ENCODE results near the gene RFTN1. TPM values are rescaled to one million over a fixed set of nuclear protein-coding genes. Genes with fewer than 3 reads are reported as not detected.
A peak's percentile ranks its signal among the peaks of the same experiment; 100 is the strongest.

RFTN1 gene
- total and polyA plus RNA-seq, 2 donors (not counting 1 experiment from before 2014, with no cell fraction given), result 35.1 to 35.5 TPM

DNA sequence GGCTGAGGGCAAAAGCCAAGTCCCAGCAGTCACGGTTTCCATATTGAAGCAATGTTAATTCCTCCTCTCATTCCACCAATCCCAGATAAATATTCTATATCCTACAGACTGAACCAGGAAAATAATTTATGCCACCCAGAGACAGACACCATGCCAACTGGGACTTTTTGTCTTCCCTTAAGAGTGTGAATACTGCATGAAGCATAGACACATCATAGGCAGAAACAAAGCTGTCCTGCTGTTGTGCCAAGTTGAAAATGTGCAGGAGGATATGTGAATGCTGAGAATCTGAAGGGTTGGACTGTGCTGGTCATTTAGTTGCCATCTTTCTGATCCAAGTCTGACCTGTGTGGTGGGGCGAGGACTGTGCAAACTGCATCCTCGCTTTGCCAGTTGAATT is 37.7 kb downstream of the RFTN1 start:
- no peaks in the 10 kb centered on the region for H4K20me1 ChIP-seq (ENCODE audit: control insufficient read depth, extremely low read depth, insufficient read depth, low read length)
- no peaks in the 10 kb centered on the region for H3K79me2 ChIP-seq (ENCODE audit: control insufficient read depth, insufficient read depth, low read length)
- no peak overlapping the region for H3K4me2 ChIP-seq (ENCODE audit: extremely low read depth, insufficient read depth, low read length)
- no peaks in the 10 kb centered on the region for H3K36me3 ChIP-seq (ENCODE audit: control insufficient read depth, insufficient read depth, low read length)
- H3K27ac ChIP-seq (ENCODE audit: insufficient read depth, low read length), result no peak overlapping the region
- peaks cover 16% of the 10 kb centered on the region for H3K4me1 ChIP-seq (ENCODE audit: control insufficient read depth, extremely low read depth, insufficient read depth, low read length)
- no peak overlapping the region for H2AFZ ChIP-seq (ENCODE audit: low read length)
- no peak overlapping the region for H3K9ac ChIP-seq (ENCODE audit: insufficient read depth, low read length)
- no peak for DNase-seq (ENCODE audit: low read depth in 2 of 2)
- H3K9me3 ChIP-seq (ENCODE audit: control insufficient read depth, insufficient read depth, low read depth, low read length), result no peaks in the 10 kb centered on the region
- TF ChIP-seq, protein P1, sequence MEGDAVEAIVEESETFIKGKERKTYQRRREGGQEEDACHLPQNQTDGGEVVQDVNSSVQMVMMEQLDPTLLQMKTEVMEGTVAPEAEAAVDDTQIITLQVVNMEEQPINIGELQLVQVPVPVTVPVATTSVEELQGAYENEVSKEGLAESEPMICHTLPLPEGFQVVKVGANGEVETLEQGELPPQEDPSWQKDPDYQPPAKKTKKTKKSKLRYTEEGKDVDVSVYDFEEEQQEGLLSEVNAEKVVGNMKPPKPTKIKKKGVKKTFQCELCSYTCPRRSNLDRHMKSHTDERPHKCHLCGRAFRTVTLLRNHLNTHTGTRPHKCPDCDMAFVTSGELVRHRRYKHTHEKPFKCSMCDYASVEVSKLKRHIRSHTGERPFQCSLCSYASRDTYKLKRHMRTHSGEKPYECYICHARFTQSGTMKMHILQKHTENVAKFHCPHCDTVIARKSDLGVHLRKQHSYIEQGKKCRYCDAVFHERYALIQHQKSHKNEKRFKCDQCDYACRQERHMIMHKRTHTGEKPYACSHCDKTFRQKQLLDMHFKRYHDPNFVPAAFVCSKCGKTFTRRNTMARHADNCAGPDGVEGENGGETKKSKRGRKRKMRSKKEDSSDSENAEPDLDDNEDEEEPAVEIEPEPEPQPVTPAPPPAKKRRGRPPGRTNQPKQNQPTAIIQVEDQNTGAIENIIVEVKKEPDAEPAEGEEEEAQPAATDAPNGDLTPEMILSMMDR (conservative IDR thresholded peaks at IDR 0.05 in 1 of 2, IDR thresholded peaks at IDR 0.05 in 1 of 2; ENCODE audit: low read depth in 1 of 2, low read length in 2 of 2), result no peak
- TF ChIP-seq EZH2 (IDR thresholded peaks at IDR 0.05; ENCODE audit: low read length, missing control alignments), result no peak
- no peak overlapping the region for H3K4me3 ChIP-seq (replicated peaks in 1 of 4; ENCODE audit: control extremely low read depth in 1 of 4, insufficient read depth in 1 of 4, low read depth in 3 of 4, low read length in 4 of 4)
- no peaks in the 10 kb centered on the region for H3K27me3 ChIP-seq (ENCODE audit: control insufficient read depth, insufficient read depth, low read length)

DNA sequence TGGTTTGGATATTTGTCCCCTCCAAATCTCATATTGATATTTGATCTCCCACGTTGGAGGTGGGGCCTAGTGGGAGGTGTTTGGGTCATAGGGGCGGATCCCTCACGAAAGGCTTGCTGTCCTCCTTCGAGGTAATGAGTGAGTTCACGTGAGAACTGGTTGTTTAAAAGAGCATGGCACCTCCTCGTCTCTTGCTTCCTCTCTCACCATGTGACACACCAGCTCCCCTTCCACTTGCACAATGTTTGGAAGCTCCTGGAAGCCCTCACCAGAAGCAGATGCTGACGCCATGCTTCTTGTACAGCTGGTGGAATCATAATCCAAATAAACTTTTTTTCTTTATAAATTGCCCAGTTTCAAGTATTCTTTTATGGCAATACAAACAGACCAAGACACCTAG is 38.6 kb downstream of the RFTN1 start:
- Histone ChIP-seq H3K27ac (ENCODE audit: insufficient read depth, low read length) (peak overlapping the region; percentile 17), H3K9me3 (ENCODE audit: control insufficient read depth, insufficient read depth, low read depth, low read length) (no peaks in the 10 kb centered on the region), H3K27me3 (ENCODE audit: control insufficient read depth, insufficient read depth, low read length) (no peaks in the 10 kb centered on the region), H3K4me3 (replicated peaks in 1 of 4; ENCODE audit: control extremely low read depth in 1 of 4, insufficient read depth in 1 of 4, low read depth in 3 of 4, low read length in 4 of 4) (no peak overlapping the region), H3K4me2 (ENCODE audit: extremely low read depth, insufficient read depth, low read length) (no peak overlapping the region), H4K20me1 (ENCODE audit: control insufficient read depth, extremely low read depth, insufficient read depth, low read length) (no peaks in the 10 kb centered on the region), H3K79me2 (ENCODE audit: control insufficient read depth, insufficient read depth, low read length) (no peaks in the 10 kb centered on the region), H3K4me1 (ENCODE audit: control insufficient read depth, extremely low read depth, insufficient read depth, low read length) (peaks cover 15% of the 10 kb centered on the region), H2AFZ (ENCODE audit: low read length) (no peak overlapping the region), H3K9ac (ENCODE audit: insufficient read depth, low read length) (no peak overlapping the region), H3K36me3 (ENCODE audit: control insufficient read depth, insufficient read depth, low read length) (no peaks in the 10 kb centered on the region)
- TF ChIP-seq EZH2 (IDR thresholded peaks at IDR 0.05; ENCODE audit: low read length, missing control alignments), result no peak
- TF ChIP-seq, protein P1 (conservative IDR thresholded peaks at IDR 0.05 in 1 of 2, IDR thresholded peaks at IDR 0.05 in 1 of 2; ENCODE audit: low read depth in 1 of 2, low read length in 2 of 2), result no peak
- peak; percentile 57 to 92 for DNase-seq (ENCODE audit: low read depth in 2 of 2)

DNA sequence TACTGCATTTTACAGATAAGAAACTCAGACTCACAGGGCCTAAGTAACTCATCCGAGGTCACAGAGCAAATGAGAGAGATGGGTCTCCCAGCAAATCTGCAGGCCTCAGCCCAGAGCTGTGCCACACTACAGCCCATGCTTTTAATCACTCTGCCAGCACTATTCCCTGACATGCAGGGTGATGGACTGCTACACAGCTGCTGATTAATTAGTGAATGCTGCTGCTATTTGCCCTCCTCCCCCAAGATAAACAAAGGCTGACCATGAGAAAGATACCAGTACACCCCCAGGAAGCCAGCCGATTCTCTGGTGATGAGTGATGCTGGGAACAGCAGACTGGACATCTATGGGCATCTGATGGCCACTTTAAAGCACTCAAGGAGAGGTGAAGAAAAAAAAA is 39.3 kb downstream of the RFTN1 start:
- H3K4me3 ChIP-seq (replicated peaks in 1 of 4; ENCODE audit: control extremely low read depth in 1 of 4, insufficient read depth in 1 of 4, low read depth in 3 of 4, low read length in 4 of 4), result no peak overlapping the region
- H3K27me3 ChIP-seq (ENCODE audit: control insufficient read depth, insufficient read depth, low read length), result no peaks in the 10 kb centered on the region
- H3K4me2 ChIP-seq (ENCODE audit: extremely low read depth, insufficient read depth, low read length), result no peak overlapping the region
- no peaks in the 10 kb centered on the region for H3K79me2 ChIP-seq (ENCODE audit: control insufficient read depth, insufficient read depth, low read length)
- H3K9ac ChIP-seq (ENCODE audit: insufficient read depth, low read length), result no peak overlapping the region
- DNase-seq (ENCODE audit: low read depth in 2 of 2), result peak; percentile 38 to 95
- peaks cover 15% of the 10 kb centered on the region for H3K4me1 ChIP-seq (ENCODE audit: control insufficient read depth, extremely low read depth, insufficient read depth, low read length)
- no peaks in the 10 kb centered on the region for H3K36me3 ChIP-seq (ENCODE audit: control insufficient read depth, insufficient read depth, low read length)
- H3K27ac ChIP-seq (ENCODE audit: insufficient read depth, low read length), result no peak overlapping the region
- no peaks in the 10 kb centered on the region for H3K9me3 ChIP-seq (ENCODE audit: control insufficient read depth, insufficient read depth, low read depth, low read length)
- H2AFZ ChIP-seq (ENCODE audit: low read length), result no peak overlapping the region
- TF ChIP-seq, protein P1 (conservative IDR thresholded peaks at IDR 0.05 in 1 of 2, IDR thresholded peaks at IDR 0.05 in 1 of 2; ENCODE audit: low read depth in 1 of 2, low read length in 2 of 2), result no peak
- no peak for TF ChIP-seq EZH2 (IDR thresholded peaks at IDR 0.05; ENCODE audit: low read length, missing control alignments)
- no peaks in the 10 kb centered on the region for H4K20me1 ChIP-seq (ENCODE audit: control insufficient read depth, extremely low read depth, insufficient read depth, low read length)
